Measurements from ENCODE around the gene B3GAT2. TPM values are rescaled to one million over a fixed set of nuclear protein-coding genes. Genes with fewer than 3 reads are reported as not detected.

Gene B3GAT2
- total RNA-seq, 1 experiment from 2014 or later = not detected

DNA sequence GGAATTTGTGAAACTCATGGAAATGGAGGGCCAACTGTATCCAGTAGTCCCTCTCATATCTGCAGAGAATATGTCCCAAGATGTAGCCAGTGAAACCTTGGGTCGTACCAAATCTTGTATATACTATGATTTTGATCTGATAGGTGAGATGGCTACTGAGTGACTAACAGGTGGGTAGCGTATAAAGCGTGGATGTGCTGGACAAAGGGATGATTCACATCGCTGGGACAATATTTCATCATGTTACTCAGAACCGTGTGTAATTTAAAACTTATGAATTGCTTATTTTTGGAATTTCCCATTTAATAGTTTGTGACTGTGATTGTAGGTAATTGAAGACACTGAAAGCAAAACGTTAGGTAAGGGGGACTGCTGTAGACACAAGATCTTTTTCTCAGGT, 145.1 kb downstream of the B3GAT2 start:
- H3K36me3 ChIP-seq (ENCODE audit: control insufficient read depth in 1 of 2, insufficient read depth in 2 of 2, low read length in 2 of 2) = no peaks in the 10 kb centered on the region
- no peaks in the 10 kb centered on the region for H3K79me2 ChIP-seq (ENCODE audit: insufficient read depth, low read length)
- no peak overlapping the region for H2AFZ ChIP-seq (ENCODE audit: low read depth, low read length, poor library complexity, severe bottlenecking)
- H4K20me1 ChIP-seq (ENCODE audit: insufficient read depth) = no peaks in the 10 kb centered on the region
- no peak overlapping the region for H3K9ac ChIP-seq (ENCODE audit: low read length)
- H3K4me1 ChIP-seq (ENCODE audit: control insufficient read depth in 1 of 2, insufficient read depth in 2 of 2, low read length in 2 of 2) = no peaks in the 10 kb centered on the region
- ChIA-PET CTCF (no interaction called here), RAD21 (ENCODE audit: low non-redundant PET in 1 of 2, low total read pairs in 2 of 2, uncharacterized antibody in 2 of 2, unreplicated experiment in 2 of 2) (no interaction called here), POLR2A (no interaction called here)
- DNase-seq (ENCODE audit: low read depth, low spot score) = no peak
- no peaks in the 10 kb centered on the region for H3K9me2 ChIP-seq (ENCODE audit: insufficient read depth)
- no peak overlapping the region for H3K27ac ChIP-seq (ENCODE audit: low read depth, low read length)
- H3K27me3 ChIP-seq (ENCODE audit: insufficient read depth, low read length) = no peaks in the 10 kb centered on the region
- no peak overlapping the region for H3K4me2 ChIP-seq (ENCODE audit: low read length)
- intact Hi-C loops (cut with micrococcal nuclease) = no loop called here
- no peak for ATAC-seq
- no peak for TF ChIP-seq RAD21 (IDR thresholded peaks at IDR 0.05; ENCODE audit: low read depth)
- TF ChIP-seq, protein P1, sequence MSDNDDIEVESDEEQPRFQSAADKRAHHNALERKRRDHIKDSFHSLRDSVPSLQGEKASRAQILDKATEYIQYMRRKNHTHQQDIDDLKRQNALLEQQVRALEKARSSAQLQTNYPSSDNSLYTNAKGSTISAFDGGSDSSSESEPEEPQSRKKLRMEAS (IDR thresholded peaks at IDR 0.05) = no peak
- TF ChIP-seq SRF (IDR thresholded peaks at IDR 0.05; ENCODE audit: low read depth) = no peak
- TF ChIP-seq SIN3A (IDR thresholded peaks at IDR 0.05; ENCODE audit: low read depth) = no peak
- no peak for TF ChIP-seq YY1 (IDR thresholded peaks at IDR 0.05; ENCODE audit: extremely low read depth, insufficient replicate concordance, low read depth, low read length)
- no peak for TF ChIP-seq EZH2 (IDR thresholded peaks at IDR 0.05)
- no peak for TF ChIP-seq CEBPB (IDR thresholded peaks at IDR 0.05; ENCODE audit: low read depth)
- TF ChIP-seq EZH2phosphoT487 (IDR thresholded peaks at IDR 0.05; ENCODE audit: borderline replicate concordance) = no peak
- no peak for TF ChIP-seq POLR2A (IDR thresholded peaks at IDR 0.05; ENCODE audit: borderline replicate concordance, extremely low read depth, insufficient read depth, insufficient read length)
- TF ChIP-seq, protein P2, sequence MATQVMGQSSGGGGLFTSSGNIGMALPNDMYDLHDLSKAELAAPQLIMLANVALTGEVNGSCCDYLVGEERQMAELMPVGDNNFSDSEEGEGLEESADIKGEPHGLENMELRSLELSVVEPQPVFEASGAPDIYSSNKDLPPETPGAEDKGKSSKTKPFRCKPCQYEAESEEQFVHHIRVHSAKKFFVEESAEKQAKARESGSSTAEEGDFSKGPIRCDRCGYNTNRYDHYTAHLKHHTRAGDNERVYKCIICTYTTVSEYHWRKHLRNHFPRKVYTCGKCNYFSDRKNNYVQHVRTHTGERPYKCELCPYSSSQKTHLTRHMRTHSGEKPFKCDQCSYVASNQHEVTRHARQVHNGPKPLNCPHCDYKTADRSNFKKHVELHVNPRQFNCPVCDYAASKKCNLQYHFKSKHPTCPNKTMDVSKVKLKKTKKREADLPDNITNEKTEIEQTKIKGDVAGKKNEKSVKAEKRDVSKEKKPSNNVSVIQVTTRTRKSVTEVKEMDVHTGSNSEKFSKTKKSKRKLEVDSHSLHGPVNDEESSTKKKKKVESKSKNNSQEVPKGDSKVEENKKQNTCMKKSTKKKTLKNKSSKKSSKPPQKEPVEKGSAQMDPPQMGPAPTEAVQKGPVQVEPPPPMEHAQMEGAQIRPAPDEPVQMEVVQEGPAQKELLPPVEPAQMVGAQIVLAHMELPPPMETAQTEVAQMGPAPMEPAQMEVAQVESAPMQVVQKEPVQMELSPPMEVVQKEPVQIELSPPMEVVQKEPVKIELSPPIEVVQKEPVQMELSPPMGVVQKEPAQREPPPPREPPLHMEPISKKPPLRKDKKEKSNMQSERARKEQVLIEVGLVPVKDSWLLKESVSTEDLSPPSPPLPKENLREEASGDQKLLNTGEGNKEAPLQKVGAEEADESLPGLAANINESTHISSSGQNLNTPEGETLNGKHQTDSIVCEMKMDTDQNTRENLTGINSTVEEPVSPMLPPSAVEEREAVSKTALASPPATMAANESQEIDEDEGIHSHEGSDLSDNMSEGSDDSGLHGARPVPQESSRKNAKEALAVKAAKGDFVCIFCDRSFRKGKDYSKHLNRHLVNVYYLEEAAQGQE (IDR thresholded peaks at IDR 0.05; ENCODE audit: low read depth) = no peak
- TF ChIP-seq JUND (IDR thresholded peaks at IDR 0.05) = no peak
- no peak for TF ChIP-seq ZFX (IDR thresholded peaks at IDR 0.05)
- TF ChIP-seq, protein P3, sequence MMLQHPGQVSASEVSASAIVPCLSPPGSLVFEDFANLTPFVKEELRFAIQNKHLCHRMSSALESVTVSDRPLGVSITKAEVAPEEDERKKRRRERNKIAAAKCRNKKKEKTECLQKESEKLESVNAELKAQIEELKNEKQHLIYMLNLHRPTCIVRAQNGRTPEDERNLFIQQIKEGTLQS (IDR thresholded peaks at IDR 0.05) = no peak
- TF ChIP-seq ELF1 (IDR thresholded peaks at IDR 0.05; ENCODE audit: borderline replicate concordance, low read depth) = no peak
- no peak for TF ChIP-seq SP1 (IDR thresholded peaks at IDR 0.05; ENCODE audit: low read depth)
- TF ChIP-seq CBX3 (IDR thresholded peaks at IDR 0.05; ENCODE audit: low read depth) = no peak
- no peak for TF ChIP-seq FOSL1 (IDR thresholded peaks at IDR 0.05; ENCODE audit: low read depth)
- no peak for TF ChIP-seq TCF7L2 (IDR thresholded peaks at IDR 0.05; ENCODE audit: borderline replicate concordance, extremely low read depth, insufficient read depth, insufficient read length)
- TF ChIP-seq, protein P4, sequence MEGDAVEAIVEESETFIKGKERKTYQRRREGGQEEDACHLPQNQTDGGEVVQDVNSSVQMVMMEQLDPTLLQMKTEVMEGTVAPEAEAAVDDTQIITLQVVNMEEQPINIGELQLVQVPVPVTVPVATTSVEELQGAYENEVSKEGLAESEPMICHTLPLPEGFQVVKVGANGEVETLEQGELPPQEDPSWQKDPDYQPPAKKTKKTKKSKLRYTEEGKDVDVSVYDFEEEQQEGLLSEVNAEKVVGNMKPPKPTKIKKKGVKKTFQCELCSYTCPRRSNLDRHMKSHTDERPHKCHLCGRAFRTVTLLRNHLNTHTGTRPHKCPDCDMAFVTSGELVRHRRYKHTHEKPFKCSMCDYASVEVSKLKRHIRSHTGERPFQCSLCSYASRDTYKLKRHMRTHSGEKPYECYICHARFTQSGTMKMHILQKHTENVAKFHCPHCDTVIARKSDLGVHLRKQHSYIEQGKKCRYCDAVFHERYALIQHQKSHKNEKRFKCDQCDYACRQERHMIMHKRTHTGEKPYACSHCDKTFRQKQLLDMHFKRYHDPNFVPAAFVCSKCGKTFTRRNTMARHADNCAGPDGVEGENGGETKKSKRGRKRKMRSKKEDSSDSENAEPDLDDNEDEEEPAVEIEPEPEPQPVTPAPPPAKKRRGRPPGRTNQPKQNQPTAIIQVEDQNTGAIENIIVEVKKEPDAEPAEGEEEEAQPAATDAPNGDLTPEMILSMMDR (IDR thresholded peaks at IDR 0.05 in 2 of 3, conservative IDR thresholded peaks at IDR 0.05 in 1 of 3; ENCODE audit: borderline replicate concordance in 1 of 3, insufficient read depth in 1 of 3, low read depth in 2 of 3, low read length in 2 of 3) = no peak
- TF ChIP-seq POLR2AphosphoS5 (IDR thresholded peaks at IDR 0.05; ENCODE audit: low read depth, low read length) = no peak
- H3K4me3 ChIP-seq (replicated peaks in 1 of 2; ENCODE audit: low read depth in 1 of 2, low read length in 2 of 2) = no peak overlapping the region
- no peaks in the 10 kb centered on the region for H3K9me3 ChIP-seq (ENCODE audit: control insufficient read depth in 1 of 2, insufficient read depth in 1 of 2, low read depth in 1 of 2, low read length in 2 of 2)
- no TSS peak for BruUV-seq (replicated peaks)
